HS-27A (cell line): Measurements from ENCODE around the gene GDPD5.

Source experiments
- DNase-seq: peaks from one replicate; pipeline ENCODE4 v3.0.0-alpha.2; 2012; ENCODE audit warnings: low read depth, missing footprints

The GDPD5 gene

GRCh38 chr11:75557666-75558494, 32.1 kb upstream of the GDPD5 start:
- peak; percentile 90 for DNase-seq

GRCh38 chr11:75556275-75556674, 30.5 kb upstream of the GDPD5 start:
- DNase-seq, result no peak

- DNase-seq, result no peak
Observed at GRCh38 chr11:75555079-75555811, 29.5 kb upstream of the GDPD5 start.

GRCh38 chr11:75554258-75555022, 28.7 kb upstream of the GDPD5 start:
- DNase-seq, result peak; percentile 96

- no peak for DNase-seq
Observed at GRCh38 chr11:75553889-75554257, 28.1 kb upstream of the GDPD5 start.

GRCh38 chr11:75553182-75553581, 27.4 kb upstream of the GDPD5 start:
- DNase-seq, result no peak

GRCh38 chr11:75549370-75549958, 23.7 kb upstream of the GDPD5 start:
- DNase-seq, result no peak

- no peak for DNase-seq
Observed at GRCh38 chr11:75548595-75549272, 23.0 kb upstream of the GDPD5 start.

- DNase-seq, result peak; percentile 51
Observed at GRCh38 chr11:75547617-75548058, 21.9 kb upstream of the GDPD5 start.

- DNase-seq, result no peak
Observed at GRCh38 chr11:75547177-75547576, 21.4 kb upstream of the GDPD5 start.

- DNase-seq, result no peak
Observed at GRCh38 chr11:75543806-75544205, 18.1 kb upstream of the GDPD5 start.

GRCh38 chr11:75542088-75542438, 16.3 kb upstream of the GDPD5 start:
- no peak for DNase-seq

- no peak for DNase-seq
Observed at GRCh38 chr11:75541193-75542087, 15.7 kb upstream of the GDPD5 start.

GRCh38 chr11:75539459-75540334, 14.0 kb upstream of the GDPD5 start:
- no peak for DNase-seq

GRCh38 chr11:75538150-75538942, 12.6 kb upstream of the GDPD5 start:
- no peak for DNase-seq

- no peak for DNase-seq
Observed at GRCh38 chr11:75537740-75538139, 12.0 kb upstream of the GDPD5 start.

- DNase-seq, result no peak
Observed at GRCh38 chr11:75536786-75537641, 11.3 kb upstream of the GDPD5 start.

GRCh38 chr11:75535071-75535470, 9.3 kb upstream of the GDPD5 start:
- DNase-seq, result no peak
